ENCODE data around the gene STK16.

STK16 gene

DNA sequence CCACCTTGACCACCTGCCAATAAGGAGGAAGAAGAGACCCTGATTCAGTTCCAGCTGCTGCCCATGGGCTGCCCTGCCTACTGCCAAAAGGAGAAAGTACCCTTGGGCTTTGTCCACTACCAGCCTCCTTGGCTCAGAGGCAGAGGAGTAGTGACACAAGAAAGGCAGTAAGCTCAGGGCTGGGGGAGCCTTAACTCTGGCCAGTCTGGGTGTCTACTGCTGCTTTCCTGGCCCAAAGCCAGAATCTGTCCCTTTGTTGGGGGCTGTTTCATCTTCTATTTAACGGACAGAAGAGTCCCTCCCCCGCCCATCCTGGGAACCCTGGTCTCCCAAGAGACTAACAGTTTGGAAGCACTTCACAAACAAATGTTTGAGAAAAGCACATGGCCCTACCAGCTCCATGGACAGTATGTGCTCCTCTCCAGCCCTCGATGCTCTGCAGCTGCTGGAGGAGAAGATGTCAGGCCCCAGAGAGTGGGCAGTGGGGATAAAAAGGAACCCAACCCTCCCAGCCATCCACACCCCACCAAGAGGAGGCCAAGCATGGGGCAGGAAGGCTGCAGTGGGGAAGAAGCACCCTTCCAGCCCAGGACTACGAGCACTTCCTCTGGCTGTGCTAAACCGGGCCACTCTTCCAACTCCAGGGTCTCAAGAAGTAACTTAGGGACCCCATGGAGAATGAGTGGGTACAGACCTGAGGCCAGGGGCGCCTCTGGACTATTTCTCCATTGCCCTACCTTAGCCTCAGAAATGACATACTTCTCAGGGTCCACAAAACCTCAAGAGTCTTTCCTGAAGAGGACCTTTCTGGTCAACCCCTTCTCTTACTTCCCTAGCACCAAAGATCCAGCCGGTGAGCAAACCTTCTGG lies 17.0 kb upstream of the STK16 start:
- TF ChIP-seq FOXM1 (IDR thresholded peaks at IDR 0.05; ENCODE audit: borderline replicate concordance, low read depth) (no peak), TEAD4 (IDR thresholded peaks at IDR 0.05) (no peak), EGR1 (IDR thresholded peaks at IDR 0.05) (no peak)

GRCh38 chr2:219228911-219229304 lies 16.4 kb upstream of the STK16 start:
- TF ChIP-seq TEAD4 (IDR thresholded peaks at IDR 0.05) (no peak), CREB1 (IDR thresholded peaks at IDR 0.05; ENCODE audit: low read depth) (no peak), TCF12 (IDR thresholded peaks at IDR 0.05; ENCODE audit: low read depth) (no peak), NFIC (IDR thresholded peaks at IDR 0.05) (no peak), EP300 (IDR thresholded peaks at IDR 0.05; ENCODE audit: borderline replicate concordance) (no peak), MAX (IDR thresholded peaks at IDR 0.05) (no peak), FOXM1 (IDR thresholded peaks at IDR 0.05; ENCODE audit: borderline replicate concordance, low read depth) (no peak), TAF1 (IDR thresholded peaks at IDR 0.05; ENCODE audit: low read depth) (no peak), CEBPB (IDR thresholded peaks at IDR 0.05) (no peak), YY1 (IDR thresholded peaks at IDR 0.05; ENCODE audit: low read depth) (no peak), REST (IDR thresholded peaks at IDR 0.05; ENCODE audit: low read depth) (no peak), EGR1 (IDR thresholded peaks at IDR 0.05) (no peak), RAD21 (IDR thresholded peaks at IDR 0.05; ENCODE audit: low read depth) (no peak), ZBTB7A (IDR thresholded peaks at IDR 0.05; ENCODE audit: low read depth) (no peak; the same call in 1 of the 2 replicates)
- TF ChIP-seq, protein P1, sequence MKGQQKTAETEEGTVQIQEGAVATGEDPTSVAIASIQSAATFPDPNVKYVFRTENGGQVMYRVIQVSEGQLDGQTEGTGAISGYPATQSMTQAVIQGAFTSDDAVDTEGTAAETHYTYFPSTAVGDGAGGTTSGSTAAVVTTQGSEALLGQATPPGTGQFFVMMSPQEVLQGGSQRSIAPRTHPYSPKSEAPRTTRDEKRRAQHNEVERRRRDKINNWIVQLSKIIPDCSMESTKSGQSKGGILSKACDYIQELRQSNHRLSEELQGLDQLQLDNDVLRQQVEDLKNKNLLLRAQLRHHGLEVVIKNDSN (IDR thresholded peaks at IDR 0.05): no peak

GRCh38 chr2:219229305-219230058 lies 15.8 kb upstream of the STK16 start, which contains the start of the genes ANKZF1 and ATG9A:
ANKZF1 (plus strand) TSS chr2:219229806; CDS start chr2:219230258, 452 bp downstream.
ATG9A (minus strand) TSS chr2:219229636; CDS start chr2:219228024, 1,612 bp downstream.
- TF ChIP-seq CREB1 (IDR thresholded peaks at IDR 0.05; ENCODE audit: low read depth): peak; percentile 74
- no peak for TF ChIP-seq REST (IDR thresholded peaks at IDR 0.05; ENCODE audit: low read depth)
- TF ChIP-seq EP300 (IDR thresholded peaks at IDR 0.05; ENCODE audit: borderline replicate concordance): no peak; the same call in 1 of the 2 replicates
- 0 out of 2 replicates have a peak, but pooled peaks have one; percentile 14 for TF ChIP-seq TEAD4 (IDR thresholded peaks at IDR 0.05)
- TF ChIP-seq NFIC (IDR thresholded peaks at IDR 0.05): peak; percentile 37; the same call in 1 of the 2 replicates
- TF ChIP-seq TAF1 (IDR thresholded peaks at IDR 0.05; ENCODE audit: low read depth): peak; percentile 76
- TF ChIP-seq ZBTB7A (IDR thresholded peaks at IDR 0.05; ENCODE audit: low read depth): no peak; the same call in 1 of the 2 replicates
- no peak for TF ChIP-seq FOXM1 (IDR thresholded peaks at IDR 0.05; ENCODE audit: borderline replicate concordance, low read depth)
- TF ChIP-seq CEBPB (IDR thresholded peaks at IDR 0.05): peak; percentile 44
- peak; percentile 47; the same call in 1 of the 2 replicates for TF ChIP-seq TCF12 (IDR thresholded peaks at IDR 0.05; ENCODE audit: low read depth)
- TF ChIP-seq, protein P1 (IDR thresholded peaks at IDR 0.05): 0 out of 2 replicates have a peak, but pooled peaks have one; percentile 6
- TF ChIP-seq EGR1 (IDR thresholded peaks at IDR 0.05): peak; percentile 77
- no peak; the same call in 1 of the 2 replicates for TF ChIP-seq MAX (IDR thresholded peaks at IDR 0.05)
- no peak for TF ChIP-seq YY1 (IDR thresholded peaks at IDR 0.05; ENCODE audit: low read depth)
- 0 out of 2 replicates have a peak, but pooled peaks have one; percentile 6 for TF ChIP-seq RAD21 (IDR thresholded peaks at IDR 0.05; ENCODE audit: low read depth)

GRCh38 chr2:219230059-219230540 lies 15.2 kb upstream of the STK16 start:
- TF ChIP-seq TEAD4 (IDR thresholded peaks at IDR 0.05) (no peak), NFIC (IDR thresholded peaks at IDR 0.05) (no peak), EP300 (IDR thresholded peaks at IDR 0.05; ENCODE audit: borderline replicate concordance) (no peak), RAD21 (IDR thresholded peaks at IDR 0.05; ENCODE audit: low read depth) (no peak), MAX (IDR thresholded peaks at IDR 0.05) (no peak; the same call in 1 of the 2 replicates), FOXM1 (IDR thresholded peaks at IDR 0.05; ENCODE audit: borderline replicate concordance, low read depth) (no peak), CEBPB (IDR thresholded peaks at IDR 0.05) (no peak), TAF1 (IDR thresholded peaks at IDR 0.05; ENCODE audit: low read depth) (no peak), ZBTB7A (IDR thresholded peaks at IDR 0.05; ENCODE audit: low read depth) (no peak)
